ENCODE results near the gene SPNS2. TPM values are rescaled to one million over a fixed set of nuclear protein-coding genes. Genes with fewer than 3 reads are reported as not detected.

Gene SPNS2
- total RNA-seq, 1 donor from 2014 or later = 187 TPM

GRCh38 chr17:4530799-4531730, 32.4 kb downstream of the SPNS2 start:
- H3K4me3 Mint-ChIP-seq (ENCODE audit: unreplicated experiment) = peak overlapping the region; percentile 47
- no peaks in the 10 kb centered on the region for H3K9me3 Mint-ChIP-seq (ENCODE audit: unreplicated experiment)
- H3K27me3 Mint-ChIP-seq (ENCODE audit: unreplicated experiment) = peaks cover 13% of the 10 kb centered on the region
- H3K36me3 Mint-ChIP-seq (ENCODE audit: low read depth, unreplicated experiment) = peaks cover 36% of the 10 kb centered on the region
- peak overlapping the region; percentile 95 for H3K27ac Mint-ChIP-seq (ENCODE audit: unreplicated experiment)
- no peak for TF ChIP-seq CTCF (IDR thresholded peaks at IDR 0.05; ENCODE audit: unreplicated experiment)
- DNase-seq (ENCODE audit: low spot score) = peak; percentile 78
- peaks cover 56% of the 10 kb centered on the region for H3K4me1 Mint-ChIP-seq (ENCODE audit: unreplicated experiment)

GRCh38 chr17:4531988-4532736, 33.5 kb downstream of the SPNS2 start:
- Mint-ChIP-seq H3K27ac (ENCODE audit: unreplicated experiment) (peak overlapping the region; percentile 95), H3K4me3 (ENCODE audit: unreplicated experiment) (peak overlapping the region; percentile 69), H3K36me3 (ENCODE audit: low read depth, unreplicated experiment) (peaks cover 26% of the 10 kb centered on the region), H3K27me3 (ENCODE audit: unreplicated experiment) (peaks cover 12% of the 10 kb centered on the region), H3K4me1 (ENCODE audit: unreplicated experiment) (peaks cover 47% of the 10 kb centered on the region), H3K9me3 (ENCODE audit: unreplicated experiment) (no peaks in the 10 kb centered on the region)
- no peak for DNase-seq (ENCODE audit: low spot score)
- no peak for TF ChIP-seq CTCF (IDR thresholded peaks at IDR 0.05; ENCODE audit: unreplicated experiment)

- peaks cover 19% of the 10 kb centered on the region for H3K27me3 Mint-ChIP-seq (ENCODE audit: unreplicated experiment)
- H3K4me3 Mint-ChIP-seq (ENCODE audit: unreplicated experiment) = peak overlapping the region; percentile 67
- H3K9me3 Mint-ChIP-seq (ENCODE audit: unreplicated experiment) = no peaks in the 10 kb centered on the region
- no peak for DNase-seq (ENCODE audit: low spot score)
- peaks cover 43% of the 10 kb centered on the region for H3K4me1 Mint-ChIP-seq (ENCODE audit: unreplicated experiment)
- H3K27ac Mint-ChIP-seq (ENCODE audit: unreplicated experiment) = peak overlapping the region; percentile 82
- H3K36me3 Mint-ChIP-seq (ENCODE audit: low read depth, unreplicated experiment) = peaks cover 20% of the 10 kb centered on the region
- no peak for TF ChIP-seq CTCF (IDR thresholded peaks at IDR 0.05; ENCODE audit: unreplicated experiment)
Observed at GRCh38 chr17:4532860-4533522, 34.3 kb downstream of the SPNS2 start.

GRCh38 chr17:4533523-4534504, 35.1 kb downstream of the SPNS2 start:
- Mint-ChIP-seq H3K36me3 (ENCODE audit: low read depth, unreplicated experiment) (peaks cover 17% of the 10 kb centered on the region), H3K27me3 (ENCODE audit: unreplicated experiment) (peaks cover 21% of the 10 kb centered on the region), H3K4me3 (ENCODE audit: unreplicated experiment) (peak overlapping the region; percentile 67), H3K4me1 (ENCODE audit: unreplicated experiment) (peaks cover 41% of the 10 kb centered on the region), H3K27ac (ENCODE audit: unreplicated experiment) (peak overlapping the region; percentile 82), H3K9me3 (ENCODE audit: unreplicated experiment) (no peaks in the 10 kb centered on the region)
- TF ChIP-seq CTCF (IDR thresholded peaks at IDR 0.05; ENCODE audit: unreplicated experiment) = no peak
- DNase-seq (ENCODE audit: low spot score) = no peak
